ENCODE measurements around the gene RPL36A. TPM values are rescaled to one million over a fixed set of nuclear protein-coding genes. Genes with fewer than 3 reads are reported as not detected.

The RPL36A gene
- total and polyA plus RNA-seq, 4 donors = 123 to 519 (median 379) TPM

- no peak for TF ChIP-seq REST (IDR thresholded peaks at IDR 0.05)
Measured at GRCh38 chrX:101416691-101417090, 25.9 kb downstream of the RPL36A start (continued).

GRCh38 chrX:101417190-101417589 lies 26.4 kb downstream of the RPL36A start:
- H3K27ac ChIP-seq (ENCODE audit: low read depth in 1 of 2, low read length in 2 of 2) = no peak overlapping the region
- peaks cover 0 to 2% (median 0%) of the 10 kb centered on the region in 4 donors for H3K4me1 ChIP-seq (ENCODE audit: control insufficient read depth in 4 of 4, insufficient read depth in 4 of 4, low read length in 3 of 4)
- no peaks in the 10 kb centered on the region for H3K9me3 ChIP-seq (ENCODE audit: control insufficient read depth in 4 of 4, low read length in 3 of 4)
- peaks cover 2 to 7% (median 5%) of the 10 kb centered on the region in 4 donors for H3K36me3 ChIP-seq (ENCODE audit: control insufficient read depth in 4 of 4, insufficient read depth in 3 of 4, low read depth in 1 of 4, low read length in 3 of 4)
- H3K4me3 ChIP-seq (ENCODE audit: low read depth in 1 of 3, low read length in 3 of 3) = no peak overlapping the region
- H3K27me3 ChIP-seq (ENCODE audit: control insufficient read depth in 4 of 4, insufficient read depth in 4 of 4, low read length in 3 of 4) = no peaks in the 10 kb centered on the region
- whole genome bisulfite sequencing = 68% methylated on average over 4 of the region's 4 CpGs
- no peak overlapping the region for H3K9ac ChIP-seq (ENCODE audit: low read depth in 1 of 2, low read length in 2 of 2)
- no peak for TF ChIP-seq ATF3 (IDR thresholded peaks at IDR 0.05)
- no peak for TF ChIP-seq RAD21 (IDR thresholded peaks at IDR 0.05)
- TF ChIP-seq HNF4A (conservative IDR thresholded peaks at IDR 0.05) = no peak
- TF ChIP-seq JUND (IDR thresholded peaks at IDR 0.05) = no peak
- no peak for TF ChIP-seq SP1 (IDR thresholded peaks at IDR 0.05)
- no peak for TF ChIP-seq FOXA2 (IDR thresholded peaks at IDR 0.05)
- no peak for TF ChIP-seq EGR1 (IDR thresholded peaks at IDR 0.05; ENCODE audit: low read depth in 2 of 2)
- no peak for TF ChIP-seq HNF4G (IDR thresholded peaks at IDR 0.05)
- TF ChIP-seq REST (IDR thresholded peaks at IDR 0.05) = no peak
- TF ChIP-seq RXRA (IDR thresholded peaks at IDR 0.05) = no peak
- TF ChIP-seq MAX (IDR thresholded peaks at IDR 0.05) = no peak
- no peak for TF ChIP-seq NR2F2 (IDR thresholded peaks at IDR 0.05)
- no peak for TF ChIP-seq TAF1 (conservative IDR thresholded peaks at IDR 0.05)
- TF ChIP-seq YY1 (IDR thresholded peaks at IDR 0.05) = no peak
- no peak for TF ChIP-seq ZBTB33 (IDR thresholded peaks at IDR 0.05)
- TF ChIP-seq CTCF (IDR thresholded peaks at IDR 0.05; ENCODE audit: low read depth, low read length, missing input control) = no peak
- TF ChIP-seq GABPA (IDR thresholded peaks at IDR 0.05 in 1 of 2, conservative IDR thresholded peaks at IDR 0.05 in 1 of 2) = no peak
- TF ChIP-seq FOXA1 (IDR thresholded peaks at IDR 0.05) = no peak
- no peak for DNase-seq (ENCODE audit: low spot score)

All from liver (tissue), 9 donors.